Peyer's patch (tissue), 4 donors: ENCODE data around the gene IGLON5.

Source experiments
- POLR2A ChIP-seq, 2 donors: fragments of 450-650 bp; IDR thresholded peaks; one replicate each; pipeline ENCODE4 v1.5.1; 2017; ENCODE audit warnings: antibody characterized with exemption in 2 of 2, mild to moderate bottlenecking in 2 of 2, moderate library complexity in 2 of 2
- TF ChIP-seq, protein P1 (sequence below), 6 experiments: fragments of 450-650 bp in 4 of 6; fragments of 200-600 bp in 2 of 6; sonication (generic) in 1 of 6; IDR thresholded peaks; one replicate each; pipeline ENCODE4 v1.5.1; 2017 to 2019; ENCODE audit warnings: antibody characterized with exemption in 6 of 6, mild to moderate bottlenecking in 3 of 6, moderate library complexity in 1 of 6

DNA sequence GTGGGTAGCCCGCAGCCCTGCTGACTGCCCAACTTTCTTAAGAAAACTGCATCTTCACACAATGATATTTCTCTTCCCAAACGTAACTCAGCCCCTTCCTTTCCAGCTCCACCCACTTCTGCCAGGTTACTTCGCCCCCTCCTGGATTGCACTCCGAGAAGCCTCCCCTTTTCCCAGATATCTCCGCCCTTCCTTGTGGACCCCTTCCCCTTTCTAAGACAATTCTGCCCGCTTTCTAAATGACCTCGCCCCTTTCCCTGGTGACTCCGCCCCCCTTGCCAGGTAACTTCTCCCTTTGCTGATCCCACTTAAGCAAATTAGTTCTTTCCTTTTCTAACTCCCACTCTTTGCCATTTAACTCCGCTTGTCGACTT is 27.9 kb downstream of the IGLON5 start:
- no peak for TF ChIP-seq POLR2A (IDR thresholded peaks at IDR 0.05)
- TF ChIP-seq, protein P1, sequence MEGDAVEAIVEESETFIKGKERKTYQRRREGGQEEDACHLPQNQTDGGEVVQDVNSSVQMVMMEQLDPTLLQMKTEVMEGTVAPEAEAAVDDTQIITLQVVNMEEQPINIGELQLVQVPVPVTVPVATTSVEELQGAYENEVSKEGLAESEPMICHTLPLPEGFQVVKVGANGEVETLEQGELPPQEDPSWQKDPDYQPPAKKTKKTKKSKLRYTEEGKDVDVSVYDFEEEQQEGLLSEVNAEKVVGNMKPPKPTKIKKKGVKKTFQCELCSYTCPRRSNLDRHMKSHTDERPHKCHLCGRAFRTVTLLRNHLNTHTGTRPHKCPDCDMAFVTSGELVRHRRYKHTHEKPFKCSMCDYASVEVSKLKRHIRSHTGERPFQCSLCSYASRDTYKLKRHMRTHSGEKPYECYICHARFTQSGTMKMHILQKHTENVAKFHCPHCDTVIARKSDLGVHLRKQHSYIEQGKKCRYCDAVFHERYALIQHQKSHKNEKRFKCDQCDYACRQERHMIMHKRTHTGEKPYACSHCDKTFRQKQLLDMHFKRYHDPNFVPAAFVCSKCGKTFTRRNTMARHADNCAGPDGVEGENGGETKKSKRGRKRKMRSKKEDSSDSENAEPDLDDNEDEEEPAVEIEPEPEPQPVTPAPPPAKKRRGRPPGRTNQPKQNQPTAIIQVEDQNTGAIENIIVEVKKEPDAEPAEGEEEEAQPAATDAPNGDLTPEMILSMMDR (IDR thresholded peaks at IDR 0.05): no peak
